WTC11 (cell line): ENCODE results near the gene KLHL26.

Experiments
- CREM ChIP-seq: sonication (generic); formaldehyde crosslinking; IDR thresholded peaks from 2 replicates; pipeline ENCODE4 v1.8.1; 2022; ENCODE audit warnings: mild to moderate bottlenecking, missing genetic modification reagents, moderate library complexity
- FOXK1 ChIP-seq: sonication (generic); formaldehyde crosslinking; IDR thresholded peaks from 2 replicates; pipeline ENCODE4 v1.8.0; 2022; ENCODE audit warnings: mild to moderate bottlenecking, moderate library complexity, missing genetic modification reagents
- FOXP1 ChIP-seq: sonication (generic); formaldehyde crosslinking; IDR thresholded peaks from 2 replicates; pipeline ENCODE4 v1.8.0; 2022; ENCODE audit warnings: missing genetic modification reagents, mild to moderate bottlenecking, moderate library complexity, borderline replicate concordance
- IRF2 ChIP-seq: sonication (generic); formaldehyde crosslinking; IDR thresholded peaks from 2 replicates; pipeline ENCODE4 v1.8.0; 2022; ENCODE audit warnings: low read depth, missing genetic modification reagents, borderline replicate concordance
- NR1H2 ChIP-seq: sonication (generic); formaldehyde crosslinking; IDR thresholded peaks from 2 replicates; pipeline ENCODE4 v1.9.0; 2021; ENCODE audit warnings: mild to moderate bottlenecking, moderate library complexity, missing genetic modification reagents
- TF ChIP-seq, protein P1 (sequence below): fragments of 200-600 bp; IDR thresholded peaks from 2 replicates; pipeline ENCODE4 v1.8.0; 2022; ENCODE audit warnings: antibody characterized with exemption
- TF ChIP-seq, protein P2 (sequence below): sonication (generic); formaldehyde crosslinking; IDR thresholded peaks from 2 replicates; pipeline ENCODE4 v1.8.1; 2023; ENCODE audit warnings: mild to moderate bottlenecking, missing genetic modification reagents, moderate library complexity
- TF ChIP-seq, protein P3 (sequence below): sonication (generic); formaldehyde crosslinking; IDR thresholded peaks from 2 replicates; pipeline ENCODE4 v1.8.0; 2022; ENCODE audit warnings: mild to moderate bottlenecking, missing genetic modification reagents

DNA sequence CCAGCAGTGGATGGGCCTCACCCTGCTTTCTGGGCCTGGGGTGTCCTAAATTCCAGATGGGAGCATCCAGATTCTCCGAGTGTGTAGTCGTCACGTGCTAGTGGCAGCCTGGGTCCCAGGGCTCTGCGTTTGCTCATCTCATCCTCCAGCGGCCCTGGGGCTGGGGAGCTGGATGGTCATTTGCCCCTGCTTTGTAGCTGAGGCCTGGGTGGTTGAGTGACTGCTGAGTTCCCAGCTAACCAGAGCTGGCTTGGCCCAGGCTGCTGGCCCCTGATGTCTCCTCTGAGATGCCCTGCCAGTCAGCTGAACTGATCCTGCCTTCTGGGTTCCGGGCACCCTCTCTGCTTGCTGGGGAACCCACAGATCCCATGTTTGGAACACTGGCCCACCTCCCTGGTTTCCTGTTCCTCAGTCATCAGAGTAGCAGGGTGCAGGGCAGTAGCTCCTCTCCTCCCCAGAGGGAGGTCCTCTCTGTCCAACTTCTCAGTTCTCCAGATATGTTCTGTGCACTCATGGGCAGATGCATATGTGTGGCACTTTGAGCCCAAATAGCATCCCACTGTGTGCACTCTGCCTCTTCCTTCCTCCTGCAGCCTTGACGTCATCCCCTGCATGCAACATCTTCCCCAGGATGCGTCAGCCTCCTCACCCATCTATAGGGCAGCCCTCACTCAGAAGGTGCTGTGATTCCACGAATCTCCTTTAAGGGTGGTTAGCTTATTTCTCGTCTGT is 24.3 kb downstream of the KLHL26 start:
- no peak for TF ChIP-seq CREM (CRISPR knock-in tag)
- no peak for TF ChIP-seq NR1H2
- TF ChIP-seq, protein P1, sequence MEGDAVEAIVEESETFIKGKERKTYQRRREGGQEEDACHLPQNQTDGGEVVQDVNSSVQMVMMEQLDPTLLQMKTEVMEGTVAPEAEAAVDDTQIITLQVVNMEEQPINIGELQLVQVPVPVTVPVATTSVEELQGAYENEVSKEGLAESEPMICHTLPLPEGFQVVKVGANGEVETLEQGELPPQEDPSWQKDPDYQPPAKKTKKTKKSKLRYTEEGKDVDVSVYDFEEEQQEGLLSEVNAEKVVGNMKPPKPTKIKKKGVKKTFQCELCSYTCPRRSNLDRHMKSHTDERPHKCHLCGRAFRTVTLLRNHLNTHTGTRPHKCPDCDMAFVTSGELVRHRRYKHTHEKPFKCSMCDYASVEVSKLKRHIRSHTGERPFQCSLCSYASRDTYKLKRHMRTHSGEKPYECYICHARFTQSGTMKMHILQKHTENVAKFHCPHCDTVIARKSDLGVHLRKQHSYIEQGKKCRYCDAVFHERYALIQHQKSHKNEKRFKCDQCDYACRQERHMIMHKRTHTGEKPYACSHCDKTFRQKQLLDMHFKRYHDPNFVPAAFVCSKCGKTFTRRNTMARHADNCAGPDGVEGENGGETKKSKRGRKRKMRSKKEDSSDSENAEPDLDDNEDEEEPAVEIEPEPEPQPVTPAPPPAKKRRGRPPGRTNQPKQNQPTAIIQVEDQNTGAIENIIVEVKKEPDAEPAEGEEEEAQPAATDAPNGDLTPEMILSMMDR = no peak
- no peak for TF ChIP-seq FOXP1 (CRISPR knock-in tag)
- TF ChIP-seq, protein P2, sequence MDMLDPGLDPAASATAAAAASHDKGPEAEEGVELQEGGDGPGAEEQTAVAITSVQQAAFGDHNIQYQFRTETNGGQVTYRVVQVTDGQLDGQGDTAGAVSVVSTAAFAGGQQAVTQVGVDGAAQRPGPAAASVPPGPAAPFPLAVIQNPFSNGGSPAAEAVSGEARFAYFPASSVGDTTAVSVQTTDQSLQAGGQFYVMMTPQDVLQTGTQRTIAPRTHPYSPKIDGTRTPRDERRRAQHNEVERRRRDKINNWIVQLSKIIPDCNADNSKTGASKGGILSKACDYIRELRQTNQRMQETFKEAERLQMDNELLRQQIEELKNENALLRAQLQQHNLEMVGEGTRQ (CRISPR knock-in tag) = no peak
- TF ChIP-seq IRF2 (CRISPR knock-in tag) = no peak
- no peak for TF ChIP-seq FOXK1 (CRISPR knock-in tag)
- TF ChIP-seq, protein P3, sequence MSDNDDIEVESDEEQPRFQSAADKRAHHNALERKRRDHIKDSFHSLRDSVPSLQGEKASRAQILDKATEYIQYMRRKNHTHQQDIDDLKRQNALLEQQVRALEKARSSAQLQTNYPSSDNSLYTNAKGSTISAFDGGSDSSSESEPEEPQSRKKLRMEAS = no peak
